Activated CD4-positive, alpha-beta T cell treated with anti-CD3 and anti-CD28 coated beads for 48 hours (primary cell): ENCODE results near the gene TAF4B.
A peak's percentile ranks its signal among the peaks of the same experiment; 100 is the strongest.

Experiments
- DNase-seq: peaks from one replicate; pipeline ENCODE4 v3.0.0-alpha.2; 2020

TAF4B gene

DNA sequence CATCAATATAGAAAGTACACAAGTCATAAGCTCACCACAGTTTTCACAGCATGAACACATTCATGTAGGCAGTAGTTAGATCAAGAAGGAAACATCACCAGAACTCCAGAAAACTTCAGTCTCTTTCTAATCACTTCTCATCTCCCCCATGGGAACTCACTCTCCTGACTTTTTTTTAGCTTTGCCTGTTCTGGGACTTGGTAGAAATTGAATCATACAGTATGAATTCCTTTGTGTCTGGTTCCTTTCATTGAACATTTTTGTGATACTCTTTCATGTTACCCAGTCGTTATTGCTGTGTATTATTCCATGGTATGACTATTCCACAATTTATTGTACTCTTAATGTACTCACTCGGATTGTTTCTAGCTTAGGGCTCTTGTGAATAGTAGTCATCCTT lies 160.2 kb downstream of the TAF4B start:
- DNase-seq: no peak

DNA sequence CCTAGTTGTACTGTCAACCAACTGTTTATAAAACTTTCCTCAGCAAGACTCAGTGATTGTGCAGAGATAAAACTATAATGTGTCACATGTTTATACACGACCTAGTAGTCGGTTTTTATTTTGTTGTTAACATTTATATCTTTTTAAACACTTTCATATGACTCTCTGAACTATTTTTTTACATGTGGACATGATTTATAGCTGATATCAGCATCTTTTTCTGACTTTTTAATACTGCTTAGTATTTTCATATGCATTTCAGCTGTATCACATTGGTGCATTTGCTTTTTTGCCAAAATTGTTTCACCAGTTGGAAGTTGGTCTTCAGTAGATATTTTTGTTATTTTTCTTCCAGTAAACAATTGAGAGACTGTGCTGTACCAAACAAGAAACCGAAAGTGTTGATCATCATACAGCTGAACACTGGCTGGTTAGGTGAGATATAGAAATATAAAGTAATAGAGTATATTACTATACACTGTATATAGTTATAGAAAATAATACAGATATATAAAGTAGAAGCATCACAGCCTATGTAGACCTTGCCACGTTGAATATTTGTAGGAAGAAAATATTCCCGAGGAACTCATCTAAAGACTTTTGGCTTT lies 167.9 kb downstream of the TAF4B start:
- no peak for DNase-seq

DNA sequence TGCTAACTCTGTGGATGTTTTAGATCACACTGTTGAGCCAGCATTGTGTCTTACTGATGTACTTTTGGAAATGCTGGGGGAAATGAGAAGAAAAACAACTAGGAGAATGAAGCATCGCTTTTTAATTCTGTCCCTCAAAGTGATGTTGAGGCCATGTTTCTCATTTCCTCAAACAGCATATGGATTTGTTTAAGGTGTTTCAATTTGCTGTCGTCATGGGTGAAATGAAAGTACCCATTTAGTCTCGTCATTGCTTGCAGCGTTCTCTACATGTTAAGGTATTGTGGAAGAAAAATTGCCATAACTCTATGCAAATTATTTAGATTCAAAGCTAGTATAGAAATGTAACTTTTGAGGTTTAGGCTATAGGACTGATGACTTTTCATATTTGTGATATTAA lies 170.8 kb downstream of the TAF4B start:
- DNase-seq: no peak

DNA sequence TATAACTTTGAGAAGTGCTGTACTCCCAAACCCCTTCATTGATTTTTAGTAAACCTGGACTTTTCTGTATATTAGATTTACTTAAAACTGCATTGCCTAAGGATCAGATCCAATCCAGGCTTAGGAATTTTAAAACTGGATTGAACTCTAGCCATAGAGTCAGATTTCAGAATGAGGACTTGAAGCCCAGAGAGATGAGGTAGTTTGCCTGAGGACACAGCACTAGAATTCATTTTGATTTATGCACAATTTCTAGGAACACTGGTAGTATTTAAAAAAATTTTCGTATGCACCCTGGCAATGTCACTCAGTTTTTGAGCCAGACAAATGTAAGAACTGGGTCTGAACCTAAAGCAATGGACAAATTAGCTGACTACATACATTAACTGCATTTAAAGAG lies 177.2 kb downstream of the TAF4B start:
- DNase-seq: no peak

DNA sequence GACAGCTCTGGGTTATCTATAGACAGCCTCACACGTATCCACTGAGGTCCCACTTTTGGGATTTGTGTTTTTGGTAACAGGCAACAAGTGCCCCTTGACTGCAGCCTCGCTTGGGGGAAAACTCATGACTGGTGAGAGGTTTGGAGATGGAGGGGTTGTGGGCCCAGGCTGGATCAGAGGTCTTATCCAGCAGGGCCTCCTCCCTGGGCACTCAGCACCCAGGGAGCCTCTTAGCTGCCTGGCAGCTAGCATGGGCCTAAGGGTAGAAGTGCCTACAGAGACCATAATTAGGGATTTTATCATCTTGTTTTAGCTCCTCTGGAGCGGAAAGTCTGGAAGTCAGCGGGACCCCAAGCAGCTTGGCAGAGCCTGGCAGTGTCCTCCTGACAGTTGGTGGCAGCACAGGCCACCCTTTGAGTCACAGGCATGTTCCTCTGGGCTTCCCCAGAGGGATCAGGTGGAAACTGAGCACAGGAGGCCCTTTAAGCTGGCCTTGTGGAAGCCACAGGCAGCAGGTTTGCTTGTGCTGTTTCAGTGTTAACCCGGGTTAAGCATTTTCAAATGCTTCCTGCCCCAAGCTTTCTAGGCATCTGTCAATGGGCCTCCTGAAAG lies 179.1 kb downstream of the TAF4B start:
- peak; percentile 9 for DNase-seq

DNA sequence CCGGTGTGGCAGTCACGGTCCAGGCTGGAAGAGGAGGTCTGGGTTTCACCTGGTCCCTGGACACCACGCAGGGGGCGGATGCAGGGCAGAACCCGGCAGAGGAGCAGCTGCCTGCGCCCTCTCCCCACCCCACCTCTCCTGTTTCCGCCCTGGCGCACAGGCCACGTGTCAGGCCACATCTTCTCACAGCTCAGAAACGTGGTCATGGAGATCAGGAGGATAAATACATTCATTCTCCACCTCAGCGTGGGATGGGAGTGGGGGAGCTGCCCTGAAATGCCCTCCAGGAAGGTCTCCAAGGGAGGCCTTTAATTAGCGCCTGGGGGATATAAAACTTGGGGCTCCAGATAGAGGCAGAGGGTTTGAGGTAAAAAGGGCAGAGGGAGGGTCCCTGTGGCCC lies 180.1 kb downstream of the TAF4B start:
- DNase-seq: no peak

DNA sequence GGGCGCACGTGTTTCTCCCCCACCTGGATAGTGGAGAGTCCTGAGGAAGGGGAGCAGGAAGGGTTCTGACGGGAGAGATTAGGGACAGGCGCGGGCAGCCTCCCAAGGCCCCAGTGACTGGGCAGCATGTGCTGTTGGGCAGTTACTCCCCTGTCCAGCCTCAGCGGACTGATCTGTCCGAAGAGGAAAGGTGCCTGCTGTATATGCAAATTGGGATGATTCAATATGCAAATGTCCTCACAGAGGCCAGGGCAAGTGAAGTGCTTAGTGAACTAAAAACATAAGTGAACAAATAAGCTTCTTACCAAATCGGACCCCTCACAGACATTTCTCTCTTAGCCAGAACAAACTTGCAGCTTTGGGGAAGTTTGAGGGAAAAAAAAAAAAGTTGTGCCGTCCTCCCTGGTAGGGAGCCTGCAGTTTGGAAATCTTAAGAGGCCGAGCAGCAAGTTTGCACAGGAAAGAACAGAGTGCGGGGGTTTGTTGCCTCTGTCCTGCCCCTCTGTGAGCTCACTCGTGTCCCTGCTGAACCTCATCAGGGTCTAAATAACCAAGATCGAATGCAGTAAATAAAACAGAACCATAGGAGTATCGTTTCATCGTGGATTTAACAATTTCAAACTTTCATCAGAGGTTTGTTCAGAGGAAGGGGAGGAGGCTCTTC lies 180.7 kb downstream of the TAF4B start:
- DNase-seq: no peak

DNA sequence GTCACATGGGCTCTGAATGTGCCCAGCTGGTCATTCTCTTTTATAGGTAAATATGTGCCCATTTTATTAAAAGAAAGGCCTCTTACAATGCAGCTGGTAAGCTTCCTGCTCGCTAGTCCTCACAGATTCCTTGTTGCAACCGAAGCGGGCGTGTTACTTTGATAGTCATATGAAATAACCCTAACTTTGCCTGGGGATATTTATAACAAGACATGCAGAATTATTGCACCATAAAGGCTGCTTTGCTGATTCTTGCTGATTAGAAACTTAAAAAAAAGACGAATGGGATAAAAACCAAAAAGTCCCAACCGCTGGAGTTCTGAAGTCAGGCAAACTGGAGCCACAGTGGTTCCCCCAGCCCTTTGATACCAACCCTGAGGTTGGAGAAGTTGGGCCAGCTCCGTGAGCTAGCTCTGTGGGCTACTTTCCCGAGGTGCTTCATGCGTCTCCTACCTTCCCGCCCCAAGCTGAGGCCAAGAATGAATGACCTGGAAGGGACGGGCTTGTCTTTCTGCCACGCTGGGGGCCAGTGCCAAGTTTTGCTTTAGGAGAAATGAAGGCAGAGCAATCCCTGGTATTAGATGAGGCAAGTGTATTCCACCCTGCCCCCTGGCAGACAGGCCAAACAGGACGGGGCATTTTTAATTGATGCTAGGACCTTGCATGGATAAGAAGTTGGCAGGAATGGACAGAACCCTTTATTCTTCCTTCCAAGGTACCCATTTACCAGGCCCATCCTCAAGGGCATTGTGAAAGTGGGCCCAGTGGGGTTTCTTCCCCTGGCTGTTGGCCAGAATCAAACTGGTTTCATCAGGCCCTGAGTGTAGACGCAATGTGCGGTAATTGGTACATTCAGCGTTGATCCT lies 181.7 kb downstream of the TAF4B start:
- DNase-seq: no peak

DNA sequence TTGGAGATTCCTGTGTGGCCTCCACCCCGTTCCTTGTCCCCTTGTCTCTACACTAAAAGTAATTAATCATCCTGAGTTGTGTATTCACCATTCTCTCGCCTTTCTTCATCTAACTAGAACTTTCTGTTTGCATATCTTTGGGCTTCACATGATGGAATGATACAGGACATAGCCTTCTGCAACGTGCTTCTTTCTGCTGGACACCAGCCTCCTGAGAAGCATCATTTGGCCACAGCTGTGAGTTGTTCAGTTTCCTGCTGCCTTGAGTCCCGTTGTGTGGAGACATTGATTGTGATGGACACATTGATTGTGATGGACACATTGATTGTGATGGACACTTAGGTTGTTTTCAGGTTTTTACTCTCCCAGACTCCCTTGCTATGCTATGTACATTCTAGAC lies 182.8 kb downstream of the TAF4B start:
- no peak for DNase-seq

DNA sequence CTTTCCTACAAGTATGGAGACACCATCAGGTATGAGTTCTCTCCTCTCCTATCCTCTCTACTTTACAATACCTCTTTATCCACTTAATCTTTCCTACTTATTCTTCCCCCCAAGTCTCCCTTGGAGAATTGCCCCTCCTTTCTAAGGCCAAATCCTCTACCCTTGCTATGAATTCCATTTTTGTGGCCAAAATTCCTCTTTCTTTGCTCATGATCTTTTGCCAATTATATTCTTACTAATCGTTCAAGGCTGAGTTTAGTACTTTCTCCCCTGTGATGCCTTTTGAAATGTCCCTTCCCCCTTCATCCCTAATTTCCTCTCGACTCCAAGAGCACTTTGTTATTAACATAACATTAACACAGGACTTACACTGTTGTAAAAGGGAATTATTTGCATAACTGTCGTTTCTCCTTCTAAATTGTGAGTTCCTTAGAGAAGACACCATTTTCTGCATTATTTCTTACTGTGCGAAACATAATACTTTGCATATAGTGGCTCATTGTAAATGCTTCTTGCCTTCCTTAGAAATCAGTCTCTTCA lies 188.7 kb downstream of the TAF4B start:
- DNase-seq: no peak

DNA sequence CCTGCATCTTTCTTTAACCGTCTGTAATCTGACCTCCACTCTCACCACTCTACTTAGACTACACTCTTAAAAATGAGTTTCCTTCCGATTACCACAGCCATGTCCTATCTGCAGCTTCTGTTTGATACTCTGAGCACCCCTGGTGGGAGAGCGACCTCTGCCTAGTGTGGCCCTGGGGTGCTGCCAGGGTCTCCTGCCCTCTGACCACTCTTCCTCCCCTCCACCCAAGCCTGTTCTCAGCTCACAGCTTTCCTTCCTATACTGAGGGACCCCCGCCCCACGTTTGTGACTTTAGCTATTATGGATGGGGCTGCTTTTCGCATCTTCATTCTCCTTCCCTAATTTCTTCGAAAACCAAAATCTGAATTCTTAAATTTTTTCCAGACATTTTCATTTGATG lies 189.4 kb downstream of the TAF4B start:
- DNase-seq: no peak

DNA sequence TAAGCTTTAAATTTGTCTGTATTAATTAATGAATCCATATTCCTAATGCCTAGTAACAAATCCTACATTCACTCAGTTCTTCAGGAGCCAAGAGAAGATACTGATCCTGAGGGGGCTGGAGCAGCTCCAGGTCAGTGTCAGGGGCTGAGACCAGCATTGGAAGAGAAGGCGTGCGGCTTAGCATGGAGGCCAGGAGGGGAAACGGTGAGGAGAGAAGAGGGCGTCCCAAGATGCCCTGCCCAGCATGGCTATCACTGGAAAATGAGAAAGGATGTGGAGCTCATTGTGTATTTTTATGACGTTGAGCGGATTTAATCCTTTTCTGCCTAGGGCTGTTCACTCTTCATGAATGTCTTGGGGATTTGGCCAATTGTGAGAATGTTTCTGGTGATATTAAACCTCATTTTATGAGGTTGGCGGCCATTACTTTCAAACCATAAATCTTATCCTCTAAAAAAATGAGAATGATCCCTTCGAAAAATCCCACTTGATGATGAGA lies 190.5 kb downstream of the TAF4B start:
- DNase-seq: no peak

DNA sequence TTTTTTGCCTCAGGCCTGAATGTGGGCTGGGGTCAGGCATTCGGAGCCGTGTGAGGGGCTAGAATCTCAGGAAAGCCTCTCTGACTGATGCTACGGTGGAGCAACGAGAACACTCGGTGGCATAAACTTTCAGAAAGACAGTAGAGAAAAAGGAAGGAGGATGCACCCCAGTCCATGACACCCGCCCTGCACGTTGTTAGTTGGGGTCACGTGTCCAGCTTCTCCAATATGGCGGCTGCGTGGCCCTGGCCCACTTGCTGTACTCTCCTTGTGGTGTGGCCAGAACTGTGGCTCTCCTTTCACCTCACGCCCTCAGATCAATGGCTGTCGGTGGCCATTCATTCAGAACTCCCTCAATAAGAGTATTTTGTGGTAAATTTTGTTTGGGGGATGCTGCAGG lies 190.9 kb downstream of the TAF4B start:
- DNase-seq: no peak

DNA sequence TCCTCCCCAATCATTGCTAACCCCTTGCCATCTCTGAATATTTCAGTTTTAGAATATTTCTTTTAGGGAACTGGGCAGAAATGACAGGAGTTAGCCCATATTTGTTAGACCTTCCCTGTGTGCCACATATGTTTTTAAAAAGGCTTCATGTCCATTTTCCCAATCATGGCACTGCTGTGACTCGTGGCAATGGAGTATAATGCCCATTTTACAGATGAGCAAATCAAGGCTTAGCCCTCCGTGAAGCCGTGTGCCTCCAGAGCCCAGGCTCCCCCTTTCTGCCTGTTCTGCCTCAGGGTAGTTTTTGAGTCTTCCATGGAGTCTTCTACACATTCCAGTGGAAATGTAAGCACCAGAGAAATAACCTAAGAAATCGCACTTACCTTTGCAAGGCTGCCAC lies 192.0 kb downstream of the TAF4B start:
- DNase-seq: no peak

DNA sequence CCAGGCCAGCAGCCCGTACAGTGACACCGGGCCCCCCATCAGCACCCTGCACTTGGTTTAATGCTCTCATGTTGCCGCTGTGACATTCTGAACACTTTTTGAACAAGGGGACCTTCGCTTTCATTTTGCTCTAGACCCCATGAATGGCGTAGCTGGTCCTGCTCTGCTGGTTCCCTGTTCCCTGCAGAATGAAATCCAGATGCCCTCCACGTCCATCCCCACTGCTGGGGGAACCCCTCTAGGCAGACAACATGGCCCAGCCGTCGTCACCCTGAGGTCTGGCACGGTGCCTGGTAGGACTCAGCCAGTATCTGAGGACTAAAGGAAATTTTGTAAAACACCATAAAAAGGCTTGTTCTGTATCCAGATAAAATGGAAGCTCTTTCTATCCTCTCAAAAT lies 193.5 kb downstream of the TAF4B start:
- DNase-seq: no peak

DNA sequence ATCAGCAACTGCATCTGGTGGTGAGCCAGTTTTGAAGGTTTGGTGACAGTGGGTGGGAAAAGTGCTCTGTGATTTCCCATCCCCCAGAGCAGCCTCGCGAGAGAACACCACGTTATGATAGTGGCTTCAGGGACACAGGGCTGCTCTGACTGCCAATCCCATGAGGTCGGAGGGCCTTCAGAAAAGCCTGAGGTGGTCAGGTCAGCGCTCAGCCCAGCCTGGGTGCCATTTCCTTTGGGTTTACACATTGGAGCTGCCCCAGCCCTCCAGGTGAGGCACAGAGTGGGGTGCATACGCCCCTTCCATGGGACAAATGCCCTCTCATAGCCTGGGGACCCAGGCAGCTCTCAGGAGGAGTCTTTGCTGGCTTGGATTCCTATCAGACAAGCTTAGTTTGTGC lies 195.3 kb downstream of the TAF4B start:
- no peak for DNase-seq

DNA sequence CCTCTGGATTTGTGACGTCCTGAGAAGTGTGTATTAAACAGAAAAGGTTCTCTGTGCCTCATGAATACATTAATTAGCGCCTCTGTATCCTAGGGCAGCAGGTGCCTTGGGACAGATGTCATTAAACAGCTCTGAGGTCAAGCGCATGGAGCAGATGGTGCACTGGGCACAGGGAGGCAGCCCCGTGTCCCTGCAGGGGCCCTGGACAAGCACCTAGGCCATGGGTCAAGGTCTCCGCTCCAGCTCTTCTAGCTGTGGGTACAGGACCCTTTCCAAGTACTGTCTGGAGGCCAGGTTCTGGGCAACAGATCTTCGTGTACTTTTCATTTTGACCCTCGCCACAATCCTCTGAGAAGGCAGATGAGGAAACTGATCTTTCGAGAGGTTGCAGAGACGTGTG lies 195.7 kb downstream of the TAF4B start:
- DNase-seq: no peak

DNA sequence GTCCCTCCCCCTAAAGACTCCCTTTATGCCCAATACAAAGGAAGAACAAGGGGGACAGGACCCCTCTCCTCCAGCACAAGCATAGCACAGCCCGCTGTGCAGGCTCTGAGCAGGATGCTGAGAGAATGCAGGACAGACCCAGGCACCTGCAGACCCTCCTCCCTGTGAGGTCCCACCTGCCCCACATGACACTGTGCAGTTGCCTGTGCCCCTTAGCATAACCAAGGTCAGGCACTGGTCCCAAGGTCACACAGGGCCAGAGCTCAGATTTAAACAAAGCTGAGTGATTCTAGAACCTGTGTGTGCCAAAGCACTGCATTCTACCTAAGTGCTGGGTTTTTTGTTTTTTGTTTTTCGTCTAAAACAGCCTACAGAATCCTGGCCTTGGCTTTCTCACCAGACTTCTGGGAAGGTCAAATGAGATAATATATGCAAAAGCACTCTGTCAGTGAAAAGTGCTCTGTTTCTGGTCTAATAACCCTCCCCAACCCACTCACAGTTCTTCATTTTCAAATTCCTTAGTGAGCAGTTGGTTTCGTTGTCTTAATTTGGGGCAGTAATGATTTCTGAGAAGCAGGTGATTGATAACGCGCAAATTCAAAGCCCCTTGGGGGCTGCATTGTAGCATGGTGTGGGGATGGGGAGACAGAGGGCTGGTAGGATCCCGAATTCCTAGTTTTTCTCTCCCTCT lies 196.4 kb downstream of the TAF4B start:
- no peak for DNase-seq

DNA sequence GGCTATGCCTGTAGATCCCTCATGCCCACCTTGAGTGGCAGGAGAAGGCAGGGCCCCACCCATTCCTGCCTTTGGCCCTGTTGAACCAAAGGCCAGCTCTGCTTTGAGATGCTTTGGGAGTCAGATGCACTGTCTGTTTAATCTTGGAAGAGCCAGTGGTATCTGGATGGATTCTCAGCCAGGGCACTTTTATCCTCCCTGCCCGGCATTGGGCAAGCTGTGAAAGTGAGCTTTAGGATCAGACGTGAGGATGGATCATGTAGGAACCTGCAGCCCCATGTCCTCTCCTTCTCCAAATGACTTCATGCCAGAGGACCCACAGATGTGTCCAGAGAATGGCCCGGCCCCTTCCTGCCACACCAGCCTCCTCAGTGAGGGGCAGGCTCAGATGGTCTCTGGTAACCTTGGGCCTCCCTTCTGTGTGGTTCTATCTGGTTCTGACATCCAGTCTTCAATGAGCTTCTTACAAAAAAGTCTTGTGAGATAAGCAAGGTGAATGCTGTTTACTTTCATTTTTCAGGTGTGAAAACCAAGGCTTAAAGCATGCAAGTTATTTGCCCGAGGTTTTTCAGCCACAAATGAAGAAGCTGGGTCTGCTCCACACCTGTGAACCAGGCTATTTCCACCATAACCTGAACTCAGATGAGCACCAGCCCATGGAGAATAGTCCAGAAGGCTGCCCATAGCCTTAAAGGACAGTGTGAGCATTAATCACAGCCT lies 198.3 kb downstream of the TAF4B start:
- DNase-seq: no peak

DNA sequence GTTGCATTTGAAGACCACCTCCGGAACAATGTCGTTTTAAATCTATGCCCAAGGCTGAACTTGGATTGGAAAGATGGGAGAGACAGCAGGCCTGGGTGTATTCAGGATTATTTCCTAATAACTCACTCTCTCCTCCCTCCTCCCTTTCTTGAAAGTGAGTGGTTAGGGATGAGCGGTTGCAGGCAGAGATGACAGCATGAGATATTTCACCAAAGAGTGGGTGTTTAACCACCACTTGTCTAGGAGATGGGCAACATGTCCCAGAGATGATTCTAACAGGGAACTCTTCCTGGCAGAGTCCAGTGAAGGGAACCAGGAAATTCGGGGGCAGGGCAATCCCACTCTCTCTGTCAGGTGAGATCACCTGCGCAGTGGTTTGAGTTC lies 198.9 kb downstream of the TAF4B start:
- no peak for DNase-seq

DNA sequence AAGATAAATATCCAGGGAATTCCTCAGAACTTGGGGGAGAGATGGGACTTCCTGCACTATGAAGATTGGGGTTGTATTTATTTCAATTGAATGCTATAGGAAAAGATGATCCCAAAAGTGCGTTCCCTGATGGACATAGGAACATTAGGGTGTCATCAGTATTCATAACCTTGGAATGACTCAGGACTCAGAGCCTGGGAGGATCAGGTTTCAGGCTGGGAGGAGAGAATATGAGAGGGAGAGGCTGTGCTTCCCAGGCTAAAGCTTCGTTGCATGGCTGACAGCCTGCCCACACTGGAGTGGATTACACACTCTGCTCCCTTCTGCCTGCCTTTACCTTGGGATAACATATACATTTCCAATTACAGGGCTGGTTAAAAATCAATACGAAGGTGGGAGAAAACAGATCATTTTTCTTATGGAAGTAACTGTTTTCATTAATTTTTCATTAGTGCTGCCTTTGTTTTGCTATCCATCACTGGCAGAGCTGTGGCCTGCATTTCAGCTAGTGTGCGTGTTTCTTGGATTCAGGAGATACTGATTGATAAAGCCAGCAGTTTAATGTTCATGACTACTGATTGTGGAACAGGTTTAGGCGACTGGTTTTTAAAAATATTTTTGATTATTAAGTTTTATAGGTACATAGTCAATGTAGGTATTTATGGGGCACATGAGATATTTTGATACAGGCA lies 203.4 kb downstream of the TAF4B start:
- no peak for DNase-seq
